Sigmoid colon (tissue), 7 donors: ENCODE results near the gene ASAP2. TPM values are rescaled to one million over a fixed set of nuclear protein-coding genes. Genes with fewer than 3 reads are reported as not detected.

Source experiments
- DNase-seq: peaks from one replicate; pipeline ENCODE4 v3.0.0-alpha.2; 2019
- H3K27ac ChIP-seq, 4 donors: fragments of 200-600 bp; sonication (generic); one replicate each; pipeline ENCODE4 v1.5.1; 2016 to 2019; ENCODE audit warnings: mild to moderate bottlenecking in 1 of 4
- H3K27me3 ChIP-seq, 3 donors: fragments of 200-600 bp; sonication (generic); one replicate each; pipeline ENCODE4 v1.5.1; 2019; ENCODE audit warnings: mild to moderate bottlenecking in 1 of 3
- H3K36me3 ChIP-seq, 4 donors: fragments of 200-600 bp; sonication (generic); one replicate each; pipeline ENCODE4 v1.5.1; 2016 to 2019
- H3K4me1 ChIP-seq, 4 donors: fragments of 200-600 bp; sonication (generic); one replicate each; pipeline ENCODE4 v1.5.1; 2017 to 2019
- H3K4me3 ChIP-seq, 4 donors: fragments of 200-600 bp; sonication (generic); one replicate each; pipeline ENCODE4 v1.5.1; 2017 to 2019; ENCODE audit warnings: mild to moderate bottlenecking in 2 of 4, moderate library complexity in 1 of 4
- H3K9me3 ChIP-seq, 4 donors: fragments of 200-600 bp in 3 of 4; sonication (generic) in 3 of 4; one replicate each; pipeline versions ENCODE4 v1.5.1 to v1.6.1; 2013 to 2019
- CTCF ChIP-seq, 4 experiments: fragments of 450-650 bp in 3 of 4; fragments of 200-600 bp in 1 of 4; IDR thresholded peaks; one replicate each; pipeline ENCODE4 v1.5.1; 2016 to 2019; ENCODE audit warnings: antibody characterized with exemption in 4 of 4, mild to moderate bottlenecking in 3 of 4, moderate library complexity in 2 of 4
- EP300 ChIP-seq, 4 donors: sonication (generic); formaldehyde crosslinking; IDR thresholded peaks; one replicate each; pipeline ENCODE4 v1.6.1; 2017; ENCODE audit warnings: antibody characterized with exemption in 4 of 4
- POLR2A ChIP-seq, 2 donors: fragments of 450-650 bp; IDR thresholded peaks; one replicate each; pipeline ENCODE4 v1.6.1; 2016; ENCODE audit warnings: antibody characterized with exemption in 2 of 2, mild to moderate bottlenecking in 2 of 2, moderate library complexity in 2 of 2
- POLR2AphosphoS5 ChIP-seq, 4 donors: sonication (generic); formaldehyde crosslinking; IDR thresholded peaks; one replicate each; pipeline ENCODE4 v1.6.1; 2017; ENCODE audit warnings: antibody characterized with exemption in 4 of 4
- WGBS, 2 donors: extraction: QIAGEN DNeasy Blood & Tissue Kit; methylation state at CpG; one replicate each; pipeline ENCODE4 v1.1.7; 2013; 5-methylcytosine and 5-hydroxymethylcytosine counted together
- intact Hi-C: fragments of 100-400 bp; cut with DNase I; formaldehyde crosslinking; loops from one replicate; pipeline ENCODE4 v1.15.1; 2023
- polyA plus RNA-seq, 3 donors: library from polyadenylated mRNA; stranded (reverse); fragments of 200-250 nt; gene quantifications; one replicate each; pipeline ENCODE4 v1.2.3, GENCODE V29; 2013
- total RNA-seq, 4 donors: library from RNA; depleted of rRNA; stranded (reverse); fragments of >200 nt; gene quantifications; one replicate each; pipeline ENCODE4 v1.1.0, GENCODE V29; 2016
- donor health status: healthy with polysubstance abuse.
- donor health status: Bipolar disorder and iron deficiency.
- donor health status: healthy.

Gene ASAP2
- total and polyA plus RNA-seq, 7 donors: 15.1 to 56.5 (median 25.8) TPM

- Histone ChIP-seq H3K27me3 (no peaks in the 10 kb centered on the region), H3K4me3 (no peak overlapping the region), H3K4me1 (peaks cover 0 to 56% (median 43%) of the 10 kb centered on the region in 4 donors), H3K36me3 (no peaks in the 10 kb centered on the region), H3K27ac (no peak overlapping the region), H3K9me3 (no peaks in the 10 kb centered on the region)
- intact Hi-C loops: no loop called here
- TF ChIP-seq CTCF (IDR thresholded peaks at IDR 0.05) (no peak), POLR2A (IDR thresholded peaks at IDR 0.05) (no peak), EP300 (IDR thresholded peaks at IDR 0.05) (no peak), POLR2AphosphoS5 (IDR thresholded peaks at IDR 0.05) (no peak)
- DNase-seq: no peak
- 96% methylated on average over 7 of the region's 7 CpGs for WGBS, 2 donors
Observed at GRCh38 chr2:9217838-9218770, 11.5 kb downstream of the ASAP2 start.

- Histone ChIP-seq H3K27me3 (no peaks in the 10 kb centered on the region), H3K9me3 (no peaks in the 10 kb centered on the region), H3K27ac (no peak overlapping the region), H3K4me3 (no peak overlapping the region), H3K4me1 (peaks cover 0 to 56% (median 45%) of the 10 kb centered on the region in 4 donors), H3K36me3 (no peaks in the 10 kb centered on the region)
- TF ChIP-seq POLR2A (IDR thresholded peaks at IDR 0.05): no peak
- TF ChIP-seq POLR2AphosphoS5 (IDR thresholded peaks at IDR 0.05): no peak
- TF ChIP-seq CTCF (IDR thresholded peaks at IDR 0.05): no peak
- no peak for TF ChIP-seq EP300 (IDR thresholded peaks at IDR 0.05)
- no peak for DNase-seq
- 63 to 79% methylated on average over 4 of the region's 4 CpGs for WGBS, 2 donors
- intact Hi-C loops: no loop called here
Observed at GRCh38 chr2:9219027-9219445, 12.4 kb downstream of the ASAP2 start.

GRCh38 chr2:9220201-9220600 lies 13.6 kb downstream of the ASAP2 start:
- Histone ChIP-seq H3K27me3 (no peaks in the 10 kb centered on the region), H3K27ac (no peak overlapping the region), H3K4me1 (peaks cover 0 to 48% (median 39%) of the 10 kb centered on the region in 4 donors), H3K4me3 (no peak overlapping the region), H3K9me3 (no peaks in the 10 kb centered on the region), H3K36me3 (no peaks in the 10 kb centered on the region)
- no peak for DNase-seq
- TF ChIP-seq EP300 (IDR thresholded peaks at IDR 0.05) (no peak), POLR2AphosphoS5 (IDR thresholded peaks at IDR 0.05) (no peak), POLR2A (IDR thresholded peaks at IDR 0.05) (no peak), CTCF (IDR thresholded peaks at IDR 0.05) (no peak)
- intact Hi-C loops: no loop called here

GRCh38 chr2:9221223-9221622 lies 14.6 kb downstream of the ASAP2 start:
- peaks cover 0 to 50% (median 38%) of the 10 kb centered on the region in 4 donors for H3K4me1 ChIP-seq
- TF ChIP-seq POLR2AphosphoS5 (IDR thresholded peaks at IDR 0.05) (no peak), CTCF (IDR thresholded peaks at IDR 0.05) (no peak), EP300 (IDR thresholded peaks at IDR 0.05) (no peak), POLR2A (IDR thresholded peaks at IDR 0.05) (no peak)
- intact Hi-C loops: no loop called here
- peak overlapping the region in 1 of 4 donors; percentile 65 for H3K27ac ChIP-seq
- DNase-seq: no peak
- no peaks in the 10 kb centered on the region for H3K27me3 ChIP-seq
- WGBS, 2 donors: 68 to 83% methylated on average over 1 of the region's 1 CpG
- no peaks in the 10 kb centered on the region for H3K36me3 ChIP-seq
- no peak overlapping the region for H3K4me3 ChIP-seq
- no peaks in the 10 kb centered on the region for H3K9me3 ChIP-seq
